ENCODE results near the gene QRICH2. TPM values are rescaled to one million over a fixed set of nuclear protein-coding genes. Genes with fewer than 3 reads are reported as not detected.

QRICH2 gene
- total RNA-seq, 1 donor from 2014 or later = 3.8 TPM

DNA sequence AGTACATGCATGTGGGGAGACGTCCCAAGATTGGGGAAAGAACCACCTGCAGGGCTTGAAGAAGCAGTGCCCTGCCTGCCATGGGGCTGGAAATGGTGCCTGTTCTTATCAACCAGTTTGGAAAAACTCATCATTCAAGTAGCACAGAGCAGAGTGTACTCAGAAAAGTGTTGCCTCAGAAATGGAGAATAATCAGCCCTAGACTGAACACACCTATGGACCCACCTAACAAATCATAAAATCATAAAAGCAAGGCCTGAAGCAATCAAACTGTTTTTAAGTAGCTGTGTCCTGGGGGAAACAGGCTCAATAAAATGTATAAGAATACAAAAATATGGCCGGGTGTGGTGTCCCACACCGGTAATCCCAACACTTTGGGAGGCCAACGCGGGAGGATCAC is 11.2 kb downstream of the QRICH2 start:
- H4K20me1 ChIP-seq (ENCODE audit: insufficient read depth, low read length) = no peaks in the 10 kb centered on the region
- H3K4me3 ChIP-seq (ENCODE audit: insufficient read depth, low read depth, low read length) = no peak overlapping the region
- Mint-ChIP-seq H3K4me1 (ENCODE audit: low read depth, unreplicated experiment) (no peaks in the 10 kb centered on the region), H3K9me3 (ENCODE audit: unreplicated experiment) (no peaks in the 10 kb centered on the region), H3K36me3 (ENCODE audit: low read depth, unreplicated experiment) (peaks cover 17% of the 10 kb centered on the region), H3K4me3 (ENCODE audit: unreplicated experiment) (no peak overlapping the region), H3K27ac (ENCODE audit: unreplicated experiment) (no peak overlapping the region), H3K27me3 (ENCODE audit: low read depth, unreplicated experiment) (no peaks in the 10 kb centered on the region)
- TF ChIP-seq EZH2 (IDR thresholded peaks at IDR 0.05; ENCODE audit: insufficient read depth, low read length) = no peak
- TF ChIP-seq, protein P1, sequence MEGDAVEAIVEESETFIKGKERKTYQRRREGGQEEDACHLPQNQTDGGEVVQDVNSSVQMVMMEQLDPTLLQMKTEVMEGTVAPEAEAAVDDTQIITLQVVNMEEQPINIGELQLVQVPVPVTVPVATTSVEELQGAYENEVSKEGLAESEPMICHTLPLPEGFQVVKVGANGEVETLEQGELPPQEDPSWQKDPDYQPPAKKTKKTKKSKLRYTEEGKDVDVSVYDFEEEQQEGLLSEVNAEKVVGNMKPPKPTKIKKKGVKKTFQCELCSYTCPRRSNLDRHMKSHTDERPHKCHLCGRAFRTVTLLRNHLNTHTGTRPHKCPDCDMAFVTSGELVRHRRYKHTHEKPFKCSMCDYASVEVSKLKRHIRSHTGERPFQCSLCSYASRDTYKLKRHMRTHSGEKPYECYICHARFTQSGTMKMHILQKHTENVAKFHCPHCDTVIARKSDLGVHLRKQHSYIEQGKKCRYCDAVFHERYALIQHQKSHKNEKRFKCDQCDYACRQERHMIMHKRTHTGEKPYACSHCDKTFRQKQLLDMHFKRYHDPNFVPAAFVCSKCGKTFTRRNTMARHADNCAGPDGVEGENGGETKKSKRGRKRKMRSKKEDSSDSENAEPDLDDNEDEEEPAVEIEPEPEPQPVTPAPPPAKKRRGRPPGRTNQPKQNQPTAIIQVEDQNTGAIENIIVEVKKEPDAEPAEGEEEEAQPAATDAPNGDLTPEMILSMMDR (IDR thresholded peaks at IDR 0.05; ENCODE audit: insufficient read depth, low read depth, low read length) = no peak
- H3K36me3 ChIP-seq (ENCODE audit: insufficient read depth, low read length) = peaks cover 7% of the 10 kb centered on the region
- H3K4me1 ChIP-seq (ENCODE audit: insufficient read depth, low read length) = no peaks in the 10 kb centered on the region
- H3K9ac ChIP-seq (ENCODE audit: low read length) = no peak overlapping the region
- no peaks in the 10 kb centered on the region for H3K27me3 ChIP-seq (ENCODE audit: insufficient read depth, low read length)
- H2AFZ ChIP-seq (ENCODE audit: low read depth, low read length) = no peak overlapping the region
- H3K4me2 ChIP-seq (ENCODE audit: low read length) = no peak overlapping the region
- H3K9me3 ChIP-seq (ENCODE audit: insufficient read depth, low read depth, low read length) = no peaks in the 10 kb centered on the region
- FAIRE-seq (no peak), DNase-seq (ENCODE audit: low read depth) (no peak)
- no peak overlapping the region for H3K27ac ChIP-seq (ENCODE audit: low read depth, low read length)
- H3K79me2 ChIP-seq (ENCODE audit: insufficient read depth, low read length) = no peaks in the 10 kb centered on the region

DNA sequence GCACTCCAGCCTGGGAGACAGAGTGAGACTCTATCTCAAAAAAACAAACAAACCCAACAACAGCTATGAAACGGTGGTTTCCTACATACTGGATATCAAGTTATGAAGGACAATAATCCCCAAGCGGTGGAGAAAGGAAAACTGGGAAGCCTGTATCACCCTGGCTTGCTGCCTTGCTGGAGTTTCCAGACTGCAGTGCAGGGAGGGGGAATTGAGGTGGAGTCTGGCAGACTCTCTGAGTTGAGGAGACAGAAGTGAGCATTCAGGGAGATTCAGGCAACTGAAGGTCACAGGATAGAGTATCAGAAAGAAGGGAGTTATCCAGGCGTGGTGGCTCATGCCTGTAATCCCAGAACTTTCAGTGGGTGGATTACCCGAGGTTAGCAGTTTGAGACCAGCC is 11.9 kb downstream of the QRICH2 start:
- H3K4me2 ChIP-seq (ENCODE audit: low read length) = no peak overlapping the region
- no peak overlapping the region for H3K27ac ChIP-seq (ENCODE audit: low read depth, low read length)
- H3K9ac ChIP-seq (ENCODE audit: low read length) = no peak overlapping the region
- Mint-ChIP-seq H3K4me3 (ENCODE audit: unreplicated experiment) (no peak overlapping the region), H3K4me1 (ENCODE audit: low read depth, unreplicated experiment) (no peaks in the 10 kb centered on the region), H3K9me3 (ENCODE audit: unreplicated experiment) (no peaks in the 10 kb centered on the region), H3K27ac (ENCODE audit: unreplicated experiment) (no peak overlapping the region), H3K27me3 (ENCODE audit: low read depth, unreplicated experiment) (peaks cover under 1% of the 10 kb centered on the region), H3K36me3 (ENCODE audit: low read depth, unreplicated experiment) (peaks cover 21% of the 10 kb centered on the region)
- no peaks in the 10 kb centered on the region for H3K79me2 ChIP-seq (ENCODE audit: insufficient read depth, low read length)
- TF ChIP-seq, protein P1 (IDR thresholded peaks at IDR 0.05; ENCODE audit: insufficient read depth, low read depth, low read length) = no peak
- no peak for TF ChIP-seq EZH2 (IDR thresholded peaks at IDR 0.05; ENCODE audit: insufficient read depth, low read length)
- no peak for DNase-seq (ENCODE audit: low read depth)
- H2AFZ ChIP-seq (ENCODE audit: low read depth, low read length) = no peak overlapping the region
- peaks cover 7% of the 10 kb centered on the region for H3K36me3 ChIP-seq (ENCODE audit: insufficient read depth, low read length)
- no peaks in the 10 kb centered on the region for H3K4me1 ChIP-seq (ENCODE audit: insufficient read depth, low read length)
- no peak for FAIRE-seq
- no peaks in the 10 kb centered on the region for H4K20me1 ChIP-seq (ENCODE audit: insufficient read depth, low read length)
- no peaks in the 10 kb centered on the region for H3K9me3 ChIP-seq (ENCODE audit: insufficient read depth, low read depth, low read length)
- no peaks in the 10 kb centered on the region for H3K27me3 ChIP-seq (ENCODE audit: insufficient read depth, low read length)
- H3K4me3 ChIP-seq (ENCODE audit: insufficient read depth, low read depth, low read length) = no peak overlapping the region

DNA sequence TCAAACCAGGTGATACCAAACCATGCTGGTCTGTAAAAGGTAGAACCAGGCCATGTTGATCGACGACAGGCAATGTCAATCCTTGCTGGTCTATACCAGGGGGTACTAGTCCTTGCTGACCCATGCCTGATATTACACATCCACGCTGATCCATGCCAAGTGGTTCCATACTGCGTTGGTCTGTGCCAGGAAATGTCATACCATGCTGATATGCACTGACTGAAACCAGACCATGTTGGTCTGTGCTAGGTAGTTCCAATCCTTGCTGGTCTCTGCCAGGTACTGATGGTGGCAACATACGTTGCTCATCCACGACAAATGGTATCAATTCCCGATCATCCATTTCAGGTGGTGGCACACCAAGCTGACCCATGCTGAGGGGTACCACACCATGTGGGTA is 15.0 kb downstream of the QRICH2 start:
- H3K4me1 Mint-ChIP-seq (ENCODE audit: low read depth, unreplicated experiment) = no peaks in the 10 kb centered on the region
- H3K36me3 Mint-ChIP-seq (ENCODE audit: low read depth, unreplicated experiment) = peaks cover 32% of the 10 kb centered on the region
- no peak overlapping the region for H3K9ac ChIP-seq (ENCODE audit: low read length)
- no peak overlapping the region for H2AFZ ChIP-seq (ENCODE audit: low read depth, low read length)
- no peak overlapping the region for H3K27ac ChIP-seq (ENCODE audit: low read depth, low read length)
- no peak overlapping the region for H3K4me3 Mint-ChIP-seq (ENCODE audit: unreplicated experiment)
- no peaks in the 10 kb centered on the region for H3K9me3 ChIP-seq (ENCODE audit: insufficient read depth, low read depth, low read length)
- no peaks in the 10 kb centered on the region for H4K20me1 ChIP-seq (ENCODE audit: insufficient read depth, low read length)
- H3K27ac Mint-ChIP-seq (ENCODE audit: unreplicated experiment) = no peak overlapping the region
- H3K9me3 Mint-ChIP-seq (ENCODE audit: unreplicated experiment) = no peaks in the 10 kb centered on the region
- H3K4me2 ChIP-seq (ENCODE audit: low read length) = no peak overlapping the region
- no peaks in the 10 kb centered on the region for H3K4me1 ChIP-seq (ENCODE audit: insufficient read depth, low read length)
- peaks cover 3% of the 10 kb centered on the region for H3K27me3 Mint-ChIP-seq (ENCODE audit: low read depth, unreplicated experiment)
- no peaks in the 10 kb centered on the region for H3K27me3 ChIP-seq (ENCODE audit: insufficient read depth, low read length)
- peaks cover 7% of the 10 kb centered on the region for H3K36me3 ChIP-seq (ENCODE audit: insufficient read depth, low read length)
- FAIRE-seq (no peak), DNase-seq (ENCODE audit: low read depth) (no peak)
- H3K79me2 ChIP-seq (ENCODE audit: insufficient read depth, low read length) = no peaks in the 10 kb centered on the region
- TF ChIP-seq, protein P1 (IDR thresholded peaks at IDR 0.05; ENCODE audit: insufficient read depth, low read depth, low read length) = no peak
- TF ChIP-seq EZH2 (IDR thresholded peaks at IDR 0.05; ENCODE audit: insufficient read depth, low read length) = no peak
- no peak overlapping the region for H3K4me3 ChIP-seq (ENCODE audit: insufficient read depth, low read depth, low read length)

All from astrocyte (in vitro differentiated cells and primary cell).